Skeletal muscle tissue (tissue), 4 donors: Measurements from ENCODE around the gene TAF9. TPM values are rescaled to one million over a fixed set of nuclear protein-coding genes. Genes with fewer than 3 reads are reported as not detected.
A peak's percentile ranks its signal among the peaks of the same experiment; 100 is the strongest.
"Not testable (repeated sequence)": the region's sequence is repeated elsewhere in the genome, so short reads cannot be mapped to it uniquely, and the experiment has no call there.

ENCODE experiments used
- H3K27ac ChIP-seq: one replicate; pipeline ENCODE4 v1.7.0; 2013; ENCODE audit warnings: mild to moderate bottlenecking, low read depth, low read length, inconsistent platforms
- H3K27me3 ChIP-seq, 3 donors: one replicate each; pipeline ENCODE4 v1.7.0; 2013; ENCODE audit warnings: low read length in 3 of 3; ENCODE audit not compliant: control insufficient read depth in 3 of 3, insufficient read depth in 3 of 3
- H3K36me3 ChIP-seq, 3 donors: one replicate each; pipeline ENCODE4 v1.7.0; 2013; ENCODE audit warnings: low read length in 3 of 3; ENCODE audit not compliant: control insufficient read depth in 3 of 3, insufficient read depth in 3 of 3
- H3K4me1 ChIP-seq, 3 donors: one replicate each; pipeline ENCODE4 v1.7.0; 2013; ENCODE audit warnings: low read length in 3 of 3, mild to moderate bottlenecking in 3 of 3; ENCODE audit not compliant: control insufficient read depth in 3 of 3, insufficient read depth in 3 of 3
- H3K4me3 ChIP-seq, 3 donors: one replicate each; pipeline ENCODE4 v1.7.0; 2013; ENCODE audit warnings: low read length in 3 of 3
- H3K9ac ChIP-seq, 3 donors: one replicate each; pipeline ENCODE4 v1.7.0; 2013; ENCODE audit warnings: low read length in 3 of 3, mild to moderate bottlenecking in 3 of 3, moderate library complexity in 2 of 3, low read depth in 1 of 3
- H3K9me3 ChIP-seq, 3 donors: one replicate each; pipeline ENCODE4 v1.7.0; 2013; ENCODE audit warnings: low read length in 3 of 3; ENCODE audit not compliant: control insufficient read depth in 3 of 3
- total RNA-seq: library from RNA; depleted of rRNA; stranded (reverse); fragments of >200 nt; gene quantifications from one replicate; pipeline ENCODE4 v1.2.3, GENCODE V29; 2014
- donor health status: Osteomylitis.

The TAF9 gene
- total RNA-seq, 1 donor from 2014 or later = 26.1 TPM

- H3K27me3 ChIP-seq = no peaks in the 10 kb centered on the region
- H3K9ac ChIP-seq = no peak overlapping the region
- H3K4me3 ChIP-seq = no peak overlapping the region
- H3K9me3 ChIP-seq = no peaks in the 10 kb centered on the region
- no peak overlapping the region for H3K27ac ChIP-seq
- H3K4me1 ChIP-seq = peaks cover 13 to 17% (median 13%) of the 10 kb centered on the region in 3 donors
- peaks cover 7 to 12% (median 9%) of the 10 kb centered on the region in 3 donors for H3K36me3 ChIP-seq
These were observed 3.1 kb upstream of the TAF9 start for GRCh38 chr5:69372394-69372793.

GRCh38 chr5:69370335-69370734, 1.0 kb upstream of the TAF9 start:
- Histone ChIP-seq H3K36me3 (peaks cover 3 to 19% (median 10%) of the 10 kb centered on the region in 3 donors), H3K9ac (peak overlapping the region; percentile 94 to 96 (median 96)), H3K4me3 (peak overlapping the region; percentile 74 to 92 (median 92)), H3K4me1 (peaks cover 13 to 17% (median 13%) of the 10 kb centered on the region in 3 donors)
- H3K9me3 ChIP-seq, H3K27me3 ChIP-seq, H3K27ac ChIP-seq: not testable (repeated sequence)

- H3K9ac ChIP-seq = peak overlapping the region; percentile 94 to 96 (median 96)
- no peaks in the 10 kb centered on the region for H3K27me3 ChIP-seq
- H3K27ac ChIP-seq = peak overlapping the region; percentile 98
- H3K4me3 ChIP-seq = peak overlapping the region; percentile 74 to 92 (median 92)
- peaks cover 9 to 21% (median 12%) of the 10 kb centered on the region in 3 donors for H3K36me3 ChIP-seq
- H3K9me3 ChIP-seq = no peaks in the 10 kb centered on the region
- peaks cover 13 to 17% (median 15%) of the 10 kb centered on the region in 3 donors for H3K4me1 ChIP-seq
These were observed 621 bp downstream of the TAF9 start for GRCh38 chr5:69368458-69369339.

GRCh38 chr5:69367697-69368279, 1.5 kb downstream of the TAF9 start:
- H3K4me3 ChIP-seq = no peak overlapping the region
- H3K36me3 ChIP-seq = peaks cover 12 to 21% (median 15%) of the 10 kb centered on the region in 3 donors
- no peaks in the 10 kb centered on the region for H3K9me3 ChIP-seq
- no peaks in the 10 kb centered on the region for H3K27me3 ChIP-seq
- H3K9ac ChIP-seq = peak overlapping the region in 2 of 3 donors; percentile 33 to 96
- H3K4me1 ChIP-seq = peaks cover 13 to 17% (median 15%) of the 10 kb centered on the region in 3 donors
- no peak overlapping the region for H3K27ac ChIP-seq

GRCh38 chr5:69364850-69365249, 4.5 kb downstream of the TAF9 start:
- peaks cover 15 to 21% (median 16%) of the 10 kb centered on the region in 3 donors for H3K36me3 ChIP-seq
- no peak overlapping the region for H3K27ac ChIP-seq
- no peaks in the 10 kb centered on the region for H3K9me3 ChIP-seq
- no peaks in the 10 kb centered on the region for H3K27me3 ChIP-seq
- peaks cover 8 to 12% (median 11%) of the 10 kb centered on the region in 3 donors for H3K4me1 ChIP-seq
- H3K9ac ChIP-seq = no peak overlapping the region
- no peak overlapping the region for H3K4me3 ChIP-seq

DNA sequence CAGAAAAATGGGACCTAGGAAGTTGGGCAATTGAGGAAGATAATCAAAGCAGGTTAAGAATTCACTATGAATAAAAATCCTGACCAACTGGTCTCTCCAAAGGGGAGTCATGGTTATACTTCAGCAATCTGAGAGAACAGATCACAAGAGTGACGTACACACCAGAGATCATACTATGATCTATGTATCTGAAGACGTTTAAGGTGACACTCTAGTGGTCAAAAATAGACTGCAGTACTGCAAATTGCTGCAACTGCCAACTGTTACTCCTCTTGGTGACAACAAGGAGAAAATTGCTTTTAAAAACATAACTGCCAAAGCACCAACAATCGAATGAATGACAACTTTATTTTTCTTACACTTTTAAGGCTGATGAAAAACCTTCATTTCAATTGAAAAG, 4.9 kb downstream of the TAF9 start:
- Histone ChIP-seq H3K27ac (no peak overlapping the region), H3K9me3 (no peaks in the 10 kb centered on the region), H3K27me3 (no peaks in the 10 kb centered on the region), H3K4me1 (peaks cover 8 to 12% (median 11%) of the 10 kb centered on the region in 3 donors), H3K36me3 (peaks cover 15 to 21% (median 16%) of the 10 kb centered on the region in 3 donors), H3K9ac (no peak overlapping the region), H3K4me3 (no peak overlapping the region)

GRCh38 chr5:69360442-69360841, 8.9 kb downstream of the TAF9 start:
- H3K36me3 ChIP-seq = peaks cover 9 to 14% (median 13%) of the 10 kb centered on the region in 3 donors
- no peak overlapping the region for H3K27ac ChIP-seq
- no peaks in the 10 kb centered on the region for H3K27me3 ChIP-seq
- H3K4me1 ChIP-seq = peaks cover 0 to 2% (median 0%) of the 10 kb centered on the region in 3 donors
- H3K4me3 ChIP-seq = no peak overlapping the region
- H3K9me3 ChIP-seq = no peaks in the 10 kb centered on the region
- no peak overlapping the region for H3K9ac ChIP-seq

DNA sequence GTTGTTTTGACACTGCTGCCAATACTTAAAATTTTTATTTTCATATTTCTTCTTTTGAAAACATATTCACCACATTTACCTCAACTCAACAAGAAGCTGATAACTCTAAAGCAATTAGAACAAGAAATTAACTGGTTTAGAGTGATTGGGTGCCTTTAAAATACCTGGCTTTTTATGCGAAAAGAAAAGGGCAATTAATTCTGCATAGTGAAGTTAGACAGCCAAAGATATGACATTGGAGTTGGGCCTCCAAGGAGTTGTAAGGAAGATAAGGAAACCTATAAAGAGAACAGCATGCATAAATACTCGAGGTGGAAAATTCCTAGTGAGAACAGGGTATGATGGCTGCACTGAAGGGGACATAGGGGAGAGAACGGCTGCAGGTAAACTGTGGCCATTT, 9.6 kb downstream of the TAF9 start:
- no peak overlapping the region for H3K27ac ChIP-seq
- H3K9ac ChIP-seq = no peak overlapping the region
- peaks cover 4 to 13% (median 9%) of the 10 kb centered on the region in 3 donors for H3K36me3 ChIP-seq
- no peak overlapping the region for H3K4me3 ChIP-seq
- H3K9me3 ChIP-seq = no peaks in the 10 kb centered on the region
- no peaks in the 10 kb centered on the region for H3K27me3 ChIP-seq
- H3K4me1 ChIP-seq = peaks cover 0 to under 1% (median 0%) of the 10 kb centered on the region in 3 donors

- H3K36me3 ChIP-seq = peaks cover 6 to 35% (median 22%) of the 10 kb centered on the region in 3 donors
These were observed 18.7 kb downstream of the TAF9 start for GRCh38 chr5:69350664-69351063.

GRCh38 chr5:69343083-69343482, 26.2 kb downstream of the TAF9 start:
- no peak overlapping the region for H3K9ac ChIP-seq
- H3K9me3 ChIP-seq = no peaks in the 10 kb centered on the region
- no peak overlapping the region for H3K4me3 ChIP-seq
- H3K27me3 ChIP-seq = no peaks in the 10 kb centered on the region
- no peak overlapping the region for H3K27ac ChIP-seq
- no peaks in the 10 kb centered on the region for H3K4me1 ChIP-seq
- no peaks in the 10 kb centered on the region for H3K36me3 ChIP-seq

More at GRCh38 chr5:69350664-69351063, 18.7 kb downstream of the TAF9 start:
- no peaks in the 10 kb centered on the region for H3K9me3 ChIP-seq
- no peak overlapping the region for H3K9ac ChIP-seq
- no peaks in the 10 kb centered on the region for H3K4me1 ChIP-seq
- H3K4me3 ChIP-seq = no peak overlapping the region
- H3K27ac ChIP-seq = no peak overlapping the region
- H3K27me3 ChIP-seq = no peaks in the 10 kb centered on the region
